GM08714 (cell line): Measurements from ENCODE around the gene AKT2.

Experiments used
- H3K4me3 ChIP-seq: fragments of 200-500 bp; sonication (Bioruptor generic); 2 replicates; pipeline ENCODE4 v1.5.1; 2014; ENCODE audit warnings: mild to moderate bottlenecking, low read length, inconsistent platforms
- ZNF274 ChIP-seq: IDR thresholded peaks from 2 replicates; pipeline ENCODE4 v1.6.1; 2012; ENCODE audit warnings: mild to moderate bottlenecking, low read depth, low read length

Gene AKT2

DNA sequence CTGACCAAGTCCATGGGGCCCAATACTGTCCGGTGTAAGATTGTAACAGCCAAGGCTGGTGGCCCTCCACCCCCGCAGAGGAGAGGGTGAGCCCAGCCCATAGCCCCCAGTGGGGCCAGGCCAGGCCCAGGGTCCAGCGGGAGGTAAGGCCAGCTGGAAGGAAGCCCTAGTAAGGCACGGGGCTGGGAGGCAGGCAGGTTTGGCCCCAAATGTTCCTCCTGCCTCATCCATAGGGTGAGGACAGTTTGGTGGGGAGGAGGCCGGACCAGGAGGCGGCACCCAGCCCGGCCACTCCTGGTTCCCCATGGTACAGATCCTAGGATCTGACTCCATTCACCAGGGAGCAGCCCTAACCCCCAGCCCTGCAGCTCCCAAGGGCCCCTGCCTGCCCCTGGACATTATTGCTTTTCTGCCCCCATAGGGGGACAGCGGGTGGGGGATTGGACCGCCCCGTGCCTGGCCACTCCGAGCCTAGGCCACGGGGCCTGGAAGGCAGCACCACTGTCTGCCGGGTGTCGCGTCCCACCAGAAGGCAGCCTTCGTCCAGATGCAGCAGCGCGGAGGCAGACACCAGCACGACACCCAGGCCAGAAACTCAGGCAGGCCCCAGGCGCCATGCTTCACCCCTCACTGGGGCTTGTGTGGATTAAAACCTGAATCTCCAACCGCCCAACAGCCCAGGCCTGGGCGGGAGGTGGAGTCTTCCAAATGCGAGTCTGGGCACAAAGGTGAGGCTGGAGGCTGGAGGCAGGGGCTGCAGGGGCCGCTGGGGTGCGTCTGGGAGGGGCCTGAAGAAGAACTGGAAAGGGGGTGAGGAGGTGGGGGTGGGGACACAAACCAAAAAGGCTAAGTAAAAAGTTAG lies 52.0 kb downstream of the AKT2 start:
- no peak overlapping the region for H3K4me3 ChIP-seq
- TF ChIP-seq ZNF274: no peak

DNA sequence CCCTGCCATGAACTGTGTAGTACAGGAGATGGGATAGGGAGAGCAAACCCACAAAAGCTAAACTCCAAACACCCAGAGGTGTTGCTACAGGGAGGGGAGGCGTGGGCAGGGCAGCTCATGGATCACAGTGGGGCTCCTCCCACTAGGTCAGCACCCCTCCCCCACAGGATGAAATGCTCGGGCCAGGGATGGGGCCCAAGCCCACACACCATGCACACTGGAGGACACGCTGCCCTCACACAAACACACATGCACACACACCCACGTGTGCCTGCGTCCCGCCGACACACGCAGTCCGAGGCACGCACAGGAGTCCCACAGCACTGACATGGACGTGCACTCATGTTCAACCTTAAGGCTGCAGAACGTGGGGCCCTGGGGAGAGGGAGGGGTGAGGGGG lies 52.7 kb downstream of the AKT2 start:
- H3K4me3 ChIP-seq: no peak overlapping the region
- TF ChIP-seq ZNF274: no peak

DNA sequence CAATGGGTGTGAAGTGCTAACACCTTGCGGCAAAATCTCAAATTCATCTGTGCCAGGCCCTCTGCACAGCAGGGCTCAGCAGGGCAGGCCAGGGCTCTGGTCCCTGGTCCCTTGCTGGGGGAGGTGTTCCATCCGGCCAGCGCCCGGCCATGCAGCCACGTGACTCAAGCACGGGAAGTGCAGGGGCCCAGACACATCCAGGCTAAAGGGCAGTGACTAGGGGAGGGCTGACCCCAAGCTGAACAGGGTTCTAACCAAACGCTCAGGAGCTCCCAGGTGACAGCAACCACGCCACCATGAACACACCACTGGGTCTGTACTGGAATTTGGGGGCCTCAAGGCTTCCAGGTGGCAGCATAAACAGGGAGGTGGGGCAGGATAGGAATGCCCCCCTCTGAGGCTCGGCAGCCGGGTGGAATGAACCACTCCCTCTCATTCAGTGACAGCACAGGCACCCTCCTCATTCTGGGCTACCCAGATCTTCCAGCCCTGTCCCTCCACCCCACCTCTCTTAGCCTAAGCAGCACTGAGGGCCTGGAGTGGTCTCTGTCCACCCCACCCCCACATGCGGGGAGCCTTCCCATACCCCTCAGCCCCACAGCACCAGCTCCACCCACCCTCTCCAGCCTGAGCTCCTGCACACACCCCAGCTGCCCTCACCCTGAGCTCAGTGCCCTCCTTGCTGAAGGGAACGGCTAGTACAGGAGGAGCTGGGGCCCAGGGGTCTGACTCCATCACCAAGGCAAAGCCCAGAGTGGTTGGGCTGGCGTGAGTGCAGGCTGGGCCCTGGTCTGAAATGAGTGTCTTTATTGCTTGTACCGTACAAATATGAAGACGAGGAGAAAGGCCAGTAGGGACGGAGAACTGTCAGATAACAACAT lies 53.4 kb downstream of the AKT2 start:
- no peak overlapping the region for H3K4me3 ChIP-seq
- no peak for TF ChIP-seq ZNF274

DNA sequence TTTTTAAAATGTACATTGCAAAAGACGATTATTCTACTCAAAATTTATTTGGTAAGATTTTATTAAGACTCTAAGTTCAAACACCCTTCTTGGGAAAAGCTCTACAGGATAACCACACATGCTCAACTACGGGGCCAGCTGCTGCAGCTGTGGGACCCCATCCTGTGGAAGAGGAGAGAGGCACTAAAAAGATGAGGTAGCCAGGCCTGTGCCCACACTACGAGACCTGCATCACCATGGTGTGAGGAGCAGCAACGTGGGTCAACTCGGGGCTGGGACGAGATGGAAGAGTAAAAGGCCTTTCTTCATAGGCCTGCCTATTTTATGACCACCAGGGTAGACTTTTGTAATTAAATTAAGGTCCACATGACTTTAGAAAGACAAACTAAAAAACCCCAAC lies 54.1 kb downstream of the AKT2 start:
- no peak overlapping the region for H3K4me3 ChIP-seq
- no peak for TF ChIP-seq ZNF274

DNA sequence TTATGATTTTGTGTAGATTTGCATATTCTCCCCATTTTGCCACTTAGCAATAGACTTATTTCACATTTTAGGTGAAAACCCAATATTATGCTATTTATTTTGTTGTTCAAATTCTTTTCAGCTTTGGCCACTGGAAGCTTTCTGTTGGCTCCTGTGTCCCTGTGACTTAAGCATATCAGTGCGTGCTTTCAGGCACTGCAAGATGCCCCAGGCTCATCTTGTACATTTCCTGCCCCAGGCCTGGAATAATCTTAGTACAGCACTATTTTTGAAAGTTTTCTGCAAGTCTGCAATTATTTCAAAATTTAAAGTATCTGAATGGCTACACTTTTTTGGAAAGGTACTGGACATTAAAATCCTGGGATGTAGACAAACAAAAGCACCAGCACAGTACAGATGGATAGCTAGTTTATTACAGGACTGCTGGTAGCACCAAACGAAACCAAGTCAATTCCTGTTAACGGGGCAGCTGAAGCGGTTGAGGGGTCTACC lies 55.2 kb downstream of the AKT2 start:
- no peak for TF ChIP-seq ZNF274
- no peak overlapping the region for H3K4me3 ChIP-seq

DNA sequence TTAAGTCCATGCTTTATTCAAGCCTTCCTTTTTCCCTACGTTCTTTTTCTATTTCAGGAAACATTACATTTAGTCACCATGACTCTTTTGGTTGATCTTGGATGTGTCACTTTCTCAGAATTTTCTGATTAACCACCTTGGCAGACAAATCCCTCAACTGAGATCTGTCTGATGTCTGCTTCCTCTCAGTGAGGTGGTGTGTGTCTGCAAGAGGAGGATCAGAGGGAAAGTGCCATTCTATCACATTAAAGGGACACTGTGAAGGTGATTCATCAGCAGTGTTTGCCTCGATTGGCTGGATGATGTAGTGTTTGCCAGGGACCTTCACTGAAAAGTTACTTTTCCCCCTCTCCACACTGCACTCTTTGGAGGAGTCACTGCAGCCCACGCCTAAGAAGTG lies 55.7 kb downstream of the AKT2 start:
- no peak overlapping the region for H3K4me3 ChIP-seq
- TF ChIP-seq ZNF274: no peak

DNA sequence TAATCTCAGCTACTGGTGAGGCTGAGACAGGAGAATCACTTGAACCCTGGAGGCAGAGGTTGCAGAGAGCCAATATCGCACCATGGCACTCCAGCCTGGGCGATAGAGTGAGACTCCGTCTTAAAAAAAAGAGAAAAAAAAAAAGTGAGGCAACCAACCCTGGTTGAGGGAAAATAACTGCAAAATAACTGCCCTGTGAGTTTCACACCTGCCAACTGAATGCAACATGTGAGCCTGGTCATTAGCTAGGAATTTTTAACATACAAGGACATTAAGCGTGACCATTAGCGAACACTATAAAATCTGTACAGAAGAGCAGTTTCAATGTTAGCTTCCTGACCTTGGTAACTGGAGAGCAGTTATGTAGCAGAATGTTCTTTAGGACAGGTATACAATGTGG lies 56.3 kb downstream of the AKT2 start:
- no peak overlapping the region for H3K4me3 ChIP-seq
- no peak for TF ChIP-seq ZNF274

DNA sequence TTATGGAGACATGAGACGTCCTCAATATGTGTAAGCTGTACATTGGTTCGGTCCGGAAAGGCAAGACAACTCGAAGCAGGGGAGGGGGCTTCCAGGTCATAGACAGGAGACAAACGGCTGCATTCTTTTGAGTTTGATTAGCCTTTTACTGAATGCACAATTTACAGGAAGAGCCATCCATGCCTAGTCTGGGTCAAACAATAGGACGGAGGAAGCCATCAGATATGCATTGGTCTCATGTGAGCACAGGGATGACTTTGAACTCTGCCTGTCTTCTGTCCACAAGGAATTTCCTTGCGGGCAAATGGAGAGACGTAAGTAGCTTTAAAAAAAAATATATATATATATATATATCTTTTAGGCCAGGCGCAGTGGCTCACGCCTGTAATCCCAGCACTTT lies 56.8 kb downstream of the AKT2 start:
- no peak overlapping the region for H3K4me3 ChIP-seq
- TF ChIP-seq ZNF274: no peak

DNA sequence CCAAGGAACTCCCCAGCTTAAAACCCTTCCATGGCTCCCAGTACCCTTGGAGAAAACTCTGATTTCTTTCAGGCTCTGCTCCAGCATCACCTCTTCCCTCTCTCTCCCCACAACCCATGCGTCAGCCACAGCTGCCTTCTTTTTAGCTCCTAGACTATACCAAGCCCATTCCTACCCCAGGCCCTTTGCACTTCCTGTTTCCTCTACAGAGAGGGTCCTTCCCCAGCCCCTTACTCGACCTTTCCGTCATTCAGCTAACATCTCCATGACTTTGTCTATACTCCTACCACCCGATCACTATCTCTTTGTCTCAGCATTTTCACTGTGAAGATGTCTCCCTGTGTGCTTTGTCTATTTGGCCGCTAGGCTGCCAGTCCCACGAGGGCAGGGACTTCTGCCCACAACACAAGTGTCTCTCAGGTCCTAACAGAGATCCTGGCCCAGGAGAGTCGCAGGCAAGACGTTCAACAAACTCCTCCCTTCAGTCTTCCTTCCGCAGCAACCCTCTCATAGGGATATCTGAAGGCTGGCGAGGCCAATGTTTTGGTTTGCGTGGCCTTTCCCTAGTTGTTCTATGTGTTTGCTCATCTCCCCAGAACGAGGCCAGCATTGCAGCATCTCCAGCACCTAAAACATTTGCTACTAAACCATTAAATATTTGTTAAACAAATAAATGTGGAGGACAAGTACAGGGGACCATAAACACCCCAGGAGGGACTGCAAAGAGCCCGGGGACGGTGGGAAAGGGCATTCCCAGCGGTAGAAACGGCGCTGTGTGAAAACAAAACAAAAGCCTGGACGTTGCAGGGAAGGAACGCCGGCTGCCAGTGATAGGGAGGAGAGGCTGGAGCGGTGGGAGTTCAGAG lies 59.5 kb downstream of the AKT2 start:
- H3K4me3 ChIP-seq: no peak overlapping the region; the same call in 1 of the 2 replicates
- no peak for TF ChIP-seq ZNF274

DNA sequence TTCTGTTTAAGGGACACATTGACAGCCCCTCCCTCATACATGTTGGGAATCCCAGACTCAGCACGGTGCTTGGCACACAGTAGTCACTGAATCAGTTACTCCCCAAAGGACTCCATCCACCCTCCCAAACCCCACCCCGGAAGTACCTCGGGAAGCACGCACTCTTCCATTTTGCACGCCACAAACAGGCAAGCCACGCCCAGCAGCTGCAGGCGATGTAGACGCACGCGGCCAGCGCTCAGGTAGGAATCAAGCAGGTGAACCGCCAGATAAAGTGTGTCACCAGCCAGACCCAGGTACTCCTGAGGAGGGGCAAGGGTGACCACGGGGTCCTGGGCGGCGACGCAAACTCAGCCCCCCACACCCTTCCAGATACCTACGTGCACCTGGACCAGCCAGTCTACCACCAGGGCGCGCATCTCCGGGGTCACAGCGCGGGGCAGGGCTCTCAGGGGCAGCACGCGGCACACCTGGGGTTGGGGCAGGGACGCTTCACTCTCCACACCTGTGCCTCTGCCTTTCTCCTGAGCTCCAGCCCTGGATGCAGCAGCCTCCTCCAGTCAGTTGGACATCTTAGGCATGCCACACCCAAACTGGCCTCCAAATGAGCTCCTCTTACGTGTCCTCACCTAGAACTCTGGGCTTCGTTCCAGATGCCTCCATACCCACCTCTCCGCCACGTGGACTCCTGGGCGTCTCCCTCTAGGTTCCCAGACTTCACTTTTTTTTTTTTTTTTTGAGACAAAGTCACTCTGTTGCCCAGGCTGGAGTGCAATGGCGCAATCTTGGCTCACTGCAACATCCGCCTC lies 60.6 kb downstream of the AKT2 start:
- H3K4me3 ChIP-seq: no peak overlapping the region
- no peak for TF ChIP-seq ZNF274

DNA sequence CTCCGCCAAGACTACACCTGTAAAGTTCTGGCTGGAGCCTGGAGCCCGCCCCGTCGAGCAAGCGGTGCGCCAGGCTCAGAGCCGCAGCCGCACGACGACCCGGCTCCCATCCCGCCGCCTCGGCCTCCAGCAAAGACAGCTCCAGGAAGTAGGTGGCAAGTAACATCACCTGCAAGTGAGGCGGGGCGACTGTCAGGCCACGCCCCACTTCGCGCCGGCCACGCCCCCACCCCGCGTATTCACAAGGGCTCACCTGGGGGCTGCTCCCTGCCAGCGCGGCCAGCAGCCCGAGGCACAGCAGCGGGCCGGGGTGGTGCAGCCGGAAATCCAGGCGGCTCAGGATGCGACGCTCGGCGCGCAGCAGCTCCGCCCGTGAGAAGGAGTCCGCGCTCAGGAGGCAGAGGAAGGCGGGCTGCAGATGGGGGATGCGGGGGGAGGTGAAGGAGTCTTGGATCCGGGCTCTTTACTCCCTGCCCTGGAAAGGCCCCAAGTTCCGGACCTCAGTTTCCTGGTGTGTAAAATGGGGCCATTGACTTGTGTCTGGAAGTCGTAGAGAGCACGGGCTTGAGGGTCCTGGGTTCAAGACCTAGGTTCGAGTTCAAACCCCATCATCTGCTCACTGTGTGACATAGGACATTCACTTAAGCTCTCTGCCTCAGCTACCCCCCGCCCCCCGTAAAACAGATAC lies 61.9 kb downstream of the AKT2 start:
- no peak overlapping the region for H3K4me3 ChIP-seq
- no peak for TF ChIP-seq ZNF274

DNA sequence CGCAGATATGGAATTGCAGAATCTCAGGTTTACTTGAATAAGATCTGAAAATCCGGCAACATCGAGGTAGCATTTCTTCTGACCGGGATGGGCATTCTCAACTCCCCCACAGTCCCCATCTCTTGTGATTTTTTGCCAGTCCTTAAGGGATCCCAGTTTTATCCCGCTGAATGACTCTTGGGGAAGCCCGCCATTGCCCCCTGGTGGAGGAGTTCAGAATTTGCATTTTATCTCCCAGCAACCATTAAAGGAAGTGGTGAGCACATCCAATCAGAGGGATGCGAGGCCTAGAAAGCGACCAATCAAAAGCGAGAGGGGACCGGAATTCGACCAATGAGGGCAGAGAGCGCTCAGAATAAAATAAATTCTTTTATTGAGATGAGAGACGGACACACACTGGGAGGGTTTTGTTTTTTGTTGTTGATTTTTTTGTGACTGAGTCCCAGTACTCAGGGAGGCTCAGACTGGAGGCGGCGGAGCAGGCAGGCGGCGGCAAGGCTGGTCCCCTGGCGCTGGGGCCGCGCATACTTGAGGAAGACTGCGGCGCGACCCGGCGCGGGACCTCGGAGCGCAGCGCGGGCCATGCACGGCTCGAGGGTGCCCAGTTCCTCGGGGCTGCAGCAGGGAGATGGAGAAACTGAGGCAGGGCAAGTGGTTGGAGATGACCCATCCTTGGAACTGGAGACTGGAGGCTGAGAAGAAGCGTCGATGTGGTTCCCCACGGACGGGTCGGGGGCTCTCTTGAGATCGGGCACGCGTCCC lies 63.1 kb downstream of the AKT2 start:
- no peak for TF ChIP-seq ZNF274
- no peak overlapping the region for H3K4me3 ChIP-seq

DNA sequence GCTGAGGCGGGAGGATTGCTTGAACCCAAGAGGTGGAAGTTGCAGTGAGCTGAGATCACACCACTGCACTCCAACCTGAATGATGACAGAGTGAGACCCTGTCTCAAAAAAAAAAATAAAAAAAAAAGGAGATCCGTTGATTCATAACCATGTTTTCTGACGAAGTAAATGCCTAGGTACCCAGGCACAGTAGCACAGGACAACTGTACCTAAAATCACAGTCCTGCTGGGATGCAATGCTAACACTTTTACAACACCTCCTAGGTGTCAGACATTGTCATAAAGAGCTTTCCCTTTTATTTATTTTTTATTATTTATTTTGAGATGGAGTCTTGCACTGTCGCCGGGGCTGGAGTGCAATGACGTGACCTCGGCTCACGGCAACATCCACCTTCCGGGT lies 64.5 kb downstream of the AKT2 start:
- H3K4me3 ChIP-seq: no peak overlapping the region
- no peak for TF ChIP-seq ZNF274
